NCI-H524 (cell line): ENCODE data around the gene MRNIP.

Source experiments
- DNase-seq, 2 experiments: peaks; one replicate each; lab custom pipeline; 2025; lab: John Stamatoyannopoulos, UW

MRNIP gene

GRCh38 chr5:179887802-179888201 lies 29.2 kb upstream of the MRNIP start:
- DNase-seq: no peak

- DNase-seq: no peak
These were observed 28.5 kb upstream of the MRNIP start for GRCh38 chr5:179887095-179887494.

- DNase-seq: no peak
These were observed 27.7 kb upstream of the MRNIP start for GRCh38 chr5:179886190-179886911.

GRCh38 chr5:179885491-179886090 lies 27.0 kb upstream of the MRNIP start:
- DNase-seq: no peak

- DNase-seq: no peak
These were observed 24.5 kb upstream of the MRNIP start for GRCh38 chr5:179883163-179883562.

GRCh38 chr5:179882338-179882737 lies 23.7 kb upstream of the MRNIP start:
- DNase-seq: no peak

GRCh38 chr5:179880848-179881590 lies 22.4 kb upstream of the MRNIP start:
- no peak for DNase-seq

- no peak for DNase-seq
These were observed 21.5 kb upstream of the MRNIP start for GRCh38 chr5:179880066-179880650.

- DNase-seq: no peak
These were observed 21.0 kb upstream of the MRNIP start for GRCh38 chr5:179879690-179880010.

GRCh38 chr5:179879003-179879689 lies 20.5 kb upstream of the MRNIP start:
- DNase-seq: no peak

- no peak for DNase-seq
These were observed 19.8 kb upstream of the MRNIP start for GRCh38 chr5:179878222-179879002.

GRCh38 chr5:179876610-179876952 lies 18.0 kb upstream of the MRNIP start:
- DNase-seq: no peak

GRCh38 chr5:179875741-179876609 lies 17.4 kb upstream of the MRNIP start:
- DNase-seq: no peak

- DNase-seq: no peak
These were observed 16.1 kb upstream of the MRNIP start for GRCh38 chr5:179874536-179875292.

- DNase-seq: no peak
These were observed 15.5 kb upstream of the MRNIP start for GRCh38 chr5:179874136-179874535.

GRCh38 chr5:179873588-179874110 lies 15.0 kb upstream of the MRNIP start:
- DNase-seq: no peak

- DNase-seq: no peak
These were observed 14.4 kb upstream of the MRNIP start for GRCh38 chr5:179872828-179873575.

GRCh38 chr5:179872055-179872827 lies 13.6 kb upstream of the MRNIP start:
- DNase-seq: no peak
